SK-N-SH treated with all-trans-retinoic acid at 6 μM for 48 hours (cell line): ENCODE measurements around the gene ESYT2.

ENCODE experiments used
- ATAC-seq: fragments of 200-7000 bp; cut with Tn5 transposase; 3 replicates; pipeline ENCODE4 v1.9.1; 2020; ENCODE audit warnings: mild to moderate bottlenecking, moderate library complexity
- ARNTL ChIP-seq: fragments of 450-650 bp; formaldehyde crosslinking; IDR thresholded peaks from 2 replicates; pipeline ENCODE4 v1.5.0; 2020; ENCODE audit warnings: low read depth, mild to moderate bottlenecking, moderate library complexity, borderline replicate concordance
- BACH2 ChIP-seq: fragments of 250-450 bp; sonication (Bioruptor Pico); IDR thresholded peaks from 2 replicates; pipeline ENCODE4 v1.9.0; 2021; ENCODE audit warnings: mild to moderate bottlenecking, borderline replicate concordance
- ESRRG ChIP-seq: fragments of 250-450 bp; sonication (Bioruptor Pico); IDR thresholded peaks from 2 replicates; pipeline ENCODE4 v1.6.1; 2021; ENCODE audit warnings: mild to moderate bottlenecking
- GLIS3 ChIP-seq: fragments of 250-450 bp; sonication (Bioruptor Pico); IDR thresholded peaks from 2 replicates; pipeline ENCODE4 v1.5.0; 2020; ENCODE audit warnings: mild to moderate bottlenecking, moderate library complexity
- OSR1 ChIP-seq: fragments of 250-450 bp; sonication (Bioruptor Pico); IDR thresholded peaks from 2 replicates; pipeline ENCODE4 v1.8.0; 2022; ENCODE audit warnings: moderate library complexity, mild to moderate bottlenecking, inconsistent platforms
- PATZ1 ChIP-seq: fragments of 250-450 bp; sonication (Bioruptor Pico); IDR thresholded peaks from 2 replicates; pipeline ENCODE4 v1.8.0; 2020; ENCODE audit warnings: mild to moderate bottlenecking, moderate library complexity, borderline replicate concordance
- PPARA ChIP-seq: fragments of 250-450 bp; sonication (Bioruptor Pico); IDR thresholded peaks from 2 replicates; pipeline ENCODE4 v1.5.0; 2020; ENCODE audit warnings: mild to moderate bottlenecking, borderline replicate concordance
- RARB ChIP-seq: fragments of 250-450 bp; sonication (Bioruptor Pico); IDR thresholded peaks from 2 replicates; pipeline ENCODE4 v1.8.0; 2021; ENCODE audit warnings: mild to moderate bottlenecking, moderate library complexity
- SNAI2 ChIP-seq: fragments of 250-450 bp; sonication (Bioruptor Pico); IDR thresholded peaks from 2 replicates; pipeline ENCODE4 v1.5.0; 2020; ENCODE audit warnings: mild to moderate bottlenecking, moderate library complexity
- TOX ChIP-seq: fragments of 250-450 bp; sonication (Bioruptor Pico); IDR thresholded peaks from 2 replicates; pipeline ENCODE4 v1.8.0; 2021; ENCODE audit warnings: mild to moderate bottlenecking, moderate library complexity, borderline replicate concordance
- ZFP30 ChIP-seq: fragments of 450-650 bp; formaldehyde crosslinking; IDR thresholded peaks from 2 replicates; pipeline ENCODE4 v1.5.0; 2022; ENCODE audit warnings: mild to moderate bottlenecking, moderate library complexity
- ZNF565 ChIP-seq: fragments of 450-650 bp; formaldehyde crosslinking; conservative IDR thresholded peaks from 2 replicates; pipeline ENCODE4 v1.5.0; 2020; ENCODE audit warnings: low read depth, mild to moderate bottlenecking, moderate library complexity
- ZNF70 ChIP-seq: fragments of 450-650 bp; formaldehyde crosslinking; IDR thresholded peaks from 2 replicates; pipeline ENCODE4 v1.5.0; 2020; ENCODE audit warnings: mild to moderate bottlenecking, moderate library complexity
- ZNF8 ChIP-seq: fragments of 450-650 bp; formaldehyde crosslinking; IDR thresholded peaks from 2 replicates; pipeline ENCODE4 v1.5.0; 2020; ENCODE audit warnings: mild to moderate bottlenecking, moderate library complexity
- TF ChIP-seq, protein P1 (sequence below): fragments of 250-450 bp; sonication (Bioruptor Pico); IDR thresholded peaks from 2 replicates; pipeline ENCODE4 v1.5.1; 2020; ENCODE audit warnings: low read depth, mild to moderate bottlenecking, moderate library complexity
- TF ChIP-seq, protein P2 (sequence below): fragments of 250-450 bp; sonication (Bioruptor Pico); IDR thresholded peaks from 2 replicates; pipeline ENCODE4 v1.8.0; 2021; ENCODE audit warnings: low read depth, mild to moderate bottlenecking, moderate library complexity, borderline replicate concordance
- TF ChIP-seq, protein P3 (sequence below): fragments of 250-450 bp; sonication (Bioruptor Pico); IDR thresholded peaks from 2 replicates; pipeline ENCODE4 v1.5.0; 2020; ENCODE audit warnings: mild to moderate bottlenecking, moderate library complexity
- TF ChIP-seq, protein P4 (sequence below): fragments of 250-450 bp; sonication (Bioruptor Pico); IDR thresholded peaks from 2 replicates; pipeline ENCODE4 v1.5.1; 2021; ENCODE audit warnings: mild to moderate bottlenecking, moderate library complexity

ESYT2 gene

GRCh38 chr7:158781974-158782664 is 47.2 kb downstream of the ESYT2 start:
- no peak for ATAC-seq
- no peak for TF ChIP-seq PPARA (CRISPR knock-in tag)
- no peak for TF ChIP-seq ZNF565 (CRISPR knock-in tag)
- TF ChIP-seq, protein P1, sequence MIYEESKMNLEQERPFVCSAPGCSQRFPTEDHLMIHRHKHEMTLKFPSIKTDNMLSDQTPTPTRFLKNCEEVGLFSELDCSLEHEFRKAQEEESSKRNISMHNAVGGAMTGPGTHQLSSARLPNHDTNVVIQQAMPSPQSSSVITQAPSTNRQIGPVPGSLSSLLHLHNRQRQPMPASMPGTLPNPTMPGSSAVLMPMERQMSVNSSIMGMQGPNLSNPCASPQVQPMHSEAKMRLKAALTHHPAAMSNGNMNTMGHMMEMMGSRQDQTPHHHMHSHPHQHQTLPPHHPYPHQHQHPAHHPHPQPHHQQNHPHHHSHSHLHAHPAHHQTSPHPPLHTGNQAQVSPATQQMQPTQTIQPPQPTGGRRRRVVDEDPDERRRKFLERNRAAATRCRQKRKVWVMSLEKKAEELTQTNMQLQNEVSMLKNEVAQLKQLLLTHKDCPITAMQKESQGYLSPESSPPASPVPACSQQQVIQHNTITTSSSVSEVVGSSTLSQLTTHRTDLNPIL (CRISPR knock-in tag), result no peak
- TF ChIP-seq ZFP30 (CRISPR knock-in tag), result no peak
- no peak for TF ChIP-seq ARNTL (CRISPR knock-in tag)
- TF ChIP-seq ESRRG (CRISPR knock-in tag), result no peak

GRCh38 chr7:158781217-158781973 is 47.9 kb downstream of the ESYT2 start:
- ATAC-seq, result no peak
- TF ChIP-seq OSR1 (CRISPR knock-in tag), result no peak
- no peak for TF ChIP-seq PATZ1 (CRISPR knock-in tag)
- TF ChIP-seq, protein P2, sequence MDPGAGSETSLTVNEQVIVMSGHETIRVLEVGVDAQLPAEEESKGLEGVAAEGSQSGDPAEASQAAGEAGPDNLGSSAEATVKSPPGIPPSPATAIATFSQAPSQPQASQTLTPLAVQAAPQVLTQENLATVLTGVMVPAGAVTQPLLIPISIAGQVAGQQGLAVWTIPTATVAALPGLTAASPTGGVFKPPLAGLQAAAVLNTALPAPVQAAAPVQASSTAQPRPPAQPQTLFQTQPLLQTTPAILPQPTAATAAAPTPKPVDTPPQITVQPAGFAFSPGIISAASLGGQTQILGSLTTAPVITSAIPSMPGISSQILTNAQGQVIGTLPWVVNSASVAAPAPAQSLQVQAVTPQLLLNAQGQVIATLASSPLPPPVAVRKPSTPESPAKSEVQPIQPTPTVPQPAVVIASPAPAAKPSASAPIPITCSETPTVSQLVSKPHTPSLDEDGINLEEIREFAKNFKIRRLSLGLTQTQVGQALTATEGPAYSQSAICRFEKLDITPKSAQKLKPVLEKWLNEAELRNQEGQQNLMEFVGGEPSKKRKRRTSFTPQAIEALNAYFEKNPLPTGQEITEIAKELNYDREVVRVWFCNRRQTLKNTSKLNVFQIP, result no peak
- no peak for TF ChIP-seq ZNF70 (CRISPR knock-in tag)
- no peak for TF ChIP-seq ZNF565 (CRISPR knock-in tag)
- TF ChIP-seq SNAI2, result no peak
- no peak for TF ChIP-seq RARB (CRISPR knock-in tag)
- TF ChIP-seq GLIS3 (CRISPR knock-in tag), result no peak
- TF ChIP-seq ZNF8 (CRISPR knock-in tag), result no peak
- TF ChIP-seq ESRRG (CRISPR knock-in tag), result no peak
- TF ChIP-seq ZFP30 (CRISPR knock-in tag), result no peak
- TF ChIP-seq, protein P3, sequence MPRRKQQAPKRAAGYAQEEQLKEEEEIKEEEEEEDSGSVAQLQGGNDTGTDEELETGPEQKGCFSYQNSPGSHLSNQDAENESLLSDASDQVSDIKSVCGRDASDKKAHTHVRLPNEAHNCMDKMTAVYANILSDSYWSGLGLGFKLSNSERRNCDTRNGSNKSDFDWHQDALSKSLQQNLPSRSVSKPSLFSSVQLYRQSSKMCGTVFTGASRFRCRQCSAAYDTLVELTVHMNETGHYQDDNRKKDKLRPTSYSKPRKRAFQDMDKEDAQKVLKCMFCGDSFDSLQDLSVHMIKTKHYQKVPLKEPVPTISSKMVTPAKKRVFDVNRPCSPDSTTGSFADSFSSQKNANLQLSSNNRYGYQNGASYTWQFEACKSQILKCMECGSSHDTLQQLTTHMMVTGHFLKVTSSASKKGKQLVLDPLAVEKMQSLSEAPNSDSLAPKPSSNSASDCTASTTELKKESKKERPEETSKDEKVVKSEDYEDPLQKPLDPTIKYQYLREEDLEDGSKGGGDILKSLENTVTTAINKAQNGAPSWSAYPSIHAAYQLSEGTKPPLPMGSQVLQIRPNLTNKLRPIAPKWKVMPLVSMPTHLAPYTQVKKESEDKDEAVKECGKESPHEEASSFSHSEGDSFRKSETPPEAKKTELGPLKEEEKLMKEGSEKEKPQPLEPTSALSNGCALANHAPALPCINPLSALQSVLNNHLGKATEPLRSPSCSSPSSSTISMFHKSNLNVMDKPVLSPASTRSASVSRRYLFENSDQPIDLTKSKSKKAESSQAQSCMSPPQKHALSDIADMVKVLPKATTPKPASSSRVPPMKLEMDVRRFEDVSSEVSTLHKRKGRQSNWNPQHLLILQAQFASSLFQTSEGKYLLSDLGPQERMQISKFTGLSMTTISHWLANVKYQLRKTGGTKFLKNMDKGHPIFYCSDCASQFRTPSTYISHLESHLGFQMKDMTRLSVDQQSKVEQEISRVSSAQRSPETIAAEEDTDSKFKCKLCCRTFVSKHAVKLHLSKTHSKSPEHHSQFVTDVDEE (CRISPR knock-in tag), result no peak
- TF ChIP-seq TOX (CRISPR knock-in tag), result no peak
- TF ChIP-seq, protein P4, sequence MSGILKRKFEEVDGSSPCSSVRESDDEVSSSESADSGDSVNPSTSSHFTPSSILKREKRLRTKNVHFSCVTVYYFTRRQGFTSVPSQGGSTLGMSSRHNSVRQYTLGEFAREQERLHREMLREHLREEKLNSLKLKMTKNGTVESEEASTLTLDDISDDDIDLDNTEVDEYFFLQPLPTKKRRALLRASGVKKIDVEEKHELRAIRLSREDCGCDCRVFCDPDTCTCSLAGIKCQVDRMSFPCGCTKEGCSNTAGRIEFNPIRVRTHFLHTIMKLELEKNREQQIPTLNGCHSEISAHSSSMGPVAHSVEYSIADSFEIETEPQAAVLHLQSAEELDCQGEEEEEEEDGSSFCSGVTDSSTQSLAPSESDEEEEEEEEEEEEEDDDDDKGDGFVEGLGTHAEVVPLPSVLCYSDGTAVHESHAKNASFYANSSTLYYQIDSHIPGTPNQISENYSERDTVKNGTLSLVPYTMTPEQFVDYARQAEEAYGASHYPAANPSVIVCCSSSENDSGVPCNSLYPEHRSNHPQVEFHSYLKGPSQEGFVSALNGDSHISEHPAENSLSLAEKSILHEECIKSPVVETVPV (CRISPR knock-in tag), result no peak
- TF ChIP-seq, protein P1 (CRISPR knock-in tag), result no peak
- TF ChIP-seq BACH2 (CRISPR knock-in tag), result no peak
